ENCODE measurements around the gene CTRB2. TPM values are rescaled to one million over a fixed set of nuclear protein-coding genes. Genes with fewer than 3 reads are reported as not detected.

CTRB2 gene
- total RNA-seq, 1 experiment from 2014 or later: 5.8 TPM

- DNase-seq (ENCODE audit: low spot score) (no peak), ATAC-seq (no peak)
- peaks cover 44% of the 10 kb centered on the region for H3K36me3 Mint-ChIP-seq
- ChIA-PET CTCF (interaction anchor here (1.0 to 1.4 kb wide), 3 partner anchors 41 to 226 kb away, joined by 3 to 4 read pairs (median 4); partner anchors contain the start of gene TMEM170A), POLR2A (interaction anchor here (0.9 kb wide), 1 partner anchor 11 kb away, joined by 3 read pairs; no protein-coding TSS in a partner anchor)
- no peaks in the 10 kb centered on the region for H3K9me3 Mint-ChIP-seq
- H3K27me3 Mint-ChIP-seq (ENCODE audit: low read depth): no peaks in the 10 kb centered on the region
- peaks cover 32% of the 10 kb centered on the region for H3K4me1 Mint-ChIP-seq
- TF ChIP-seq ZNF423 (CRISPR knock-in tag; IDR thresholded peaks at IDR 0.05): no peak
- TF ChIP-seq TEAD1 (CRISPR knock-in tag; IDR thresholded peaks at IDR 0.05): no peak
- no peak for TF ChIP-seq FOXJ3 (CRISPR knock-in tag; IDR thresholded peaks at IDR 0.05; ENCODE audit: borderline replicate concordance)
- TF ChIP-seq ZNF512 (CRISPR knock-in tag; IDR thresholded peaks at IDR 0.05; ENCODE audit: borderline replicate concordance): no peak
- TF ChIP-seq ESRRA (CRISPR knock-in tag; IDR thresholded peaks at IDR 0.05; ENCODE audit: borderline replicate concordance): no peak
- no peak overlapping the region for H3K4me3 Mint-ChIP-seq
- H3K27ac Mint-ChIP-seq: peak overlapping the region; percentile 95
Observed at GRCh38 chr16:75239542-75240122, 32.7 kb upstream of the CTRB2 start.

GRCh38 chr16:75238853-75239541, 32.0 kb upstream of the CTRB2 start:
- Mint-ChIP-seq H3K4me3 (no peak overlapping the region), H3K4me1 (peaks cover 26% of the 10 kb centered on the region), H3K9me3 (no peaks in the 10 kb centered on the region), H3K27ac (peak overlapping the region; percentile 89), H3K27me3 (ENCODE audit: low read depth) (no peaks in the 10 kb centered on the region), H3K36me3 (peaks cover 44% of the 10 kb centered on the region)
- ATAC-seq (no peak), DNase-seq (ENCODE audit: low spot score) (peak; percentile 10)
- no peak for TF ChIP-seq GABPB1 (CRISPR knock-in tag; IDR thresholded peaks at IDR 0.05)
- ChIA-PET CTCF (interaction anchor here (1.0 to 1.4 kb wide), 3 partner anchors 40 to 226 kb away, joined by 3 to 4 read pairs (median 4); partner anchors contain the start of gene TMEM170A), POLR2A (interaction anchor here (0.9 kb wide), 1 partner anchor 11 kb away, joined by 3 read pairs; no protein-coding TSS in a partner anchor)

GRCh38 chr16:75238132-75238852, 31.3 kb upstream of the CTRB2 start:
- no peaks in the 10 kb centered on the region for H3K9me3 Mint-ChIP-seq
- no peak overlapping the region for H3K27ac Mint-ChIP-seq
- TF ChIP-seq, protein P1, sequence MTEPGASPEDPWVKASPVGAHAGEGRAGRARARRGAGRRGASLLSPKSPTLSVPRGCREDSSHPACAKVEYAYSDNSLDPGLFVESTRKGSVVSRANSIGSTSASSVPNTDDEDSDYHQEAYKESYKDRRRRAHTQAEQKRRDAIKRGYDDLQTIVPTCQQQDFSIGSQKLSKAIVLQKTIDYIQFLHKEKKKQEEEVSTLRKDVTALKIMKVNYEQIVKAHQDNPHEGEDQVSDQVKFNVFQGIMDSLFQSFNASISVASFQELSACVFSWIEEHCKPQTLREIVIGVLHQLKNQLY (CRISPR knock-in tag; IDR thresholded peaks at IDR 0.05): no peak
- TF ChIP-seq PRDM15 (CRISPR knock-in tag; IDR thresholded peaks at IDR 0.05) (no peak), NR3C1 (CRISPR knock-in tag; conservative IDR thresholded peaks at IDR 0.05; ENCODE audit: low read depth) (no peak), ESRRA (CRISPR knock-in tag; IDR thresholded peaks at IDR 0.05; ENCODE audit: borderline replicate concordance) (no peak)
- POLR2A ChIA-PET: no interaction called here
- H3K4me3 Mint-ChIP-seq: no peak overlapping the region
- CTCF ChIA-PET: interaction anchor here (1.0 to 1.4 kb wide), 2 partner anchors 39 to 227 kb away, joined by 3 to 4 read pairs; partner anchors contain the start of gene TMEM170A
- H3K36me3 Mint-ChIP-seq: peaks cover 42% of the 10 kb centered on the region
- H3K27me3 Mint-ChIP-seq (ENCODE audit: low read depth): no peaks in the 10 kb centered on the region
- peaks cover 19% of the 10 kb centered on the region for H3K4me1 Mint-ChIP-seq
- ATAC-seq: no peak
- DNase-seq (ENCODE audit: low spot score): peak; percentile 15

All from WTC11 (cell line).